ENCODE data around the gene RASEF.

DNA sequence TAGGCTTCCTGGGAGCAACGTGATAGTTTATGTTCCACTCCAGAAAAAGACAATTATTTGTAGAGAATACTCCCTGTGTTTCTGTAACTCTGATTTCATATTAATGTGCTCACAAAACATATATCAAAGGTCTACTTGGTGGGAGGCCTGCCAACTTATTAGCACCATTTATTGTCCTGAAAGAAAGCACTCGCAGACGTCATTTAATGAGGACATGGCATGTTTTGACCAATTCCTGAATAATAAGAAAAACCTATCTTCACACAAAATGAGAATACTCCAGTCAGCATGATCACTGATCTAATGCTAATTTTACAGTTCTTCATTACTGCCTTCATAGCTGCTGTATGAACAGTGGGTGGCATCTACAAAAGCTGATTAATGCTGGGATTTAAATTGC is 46.4 kb upstream of the RASEF start:
- TF ChIP-seq, protein P1, sequence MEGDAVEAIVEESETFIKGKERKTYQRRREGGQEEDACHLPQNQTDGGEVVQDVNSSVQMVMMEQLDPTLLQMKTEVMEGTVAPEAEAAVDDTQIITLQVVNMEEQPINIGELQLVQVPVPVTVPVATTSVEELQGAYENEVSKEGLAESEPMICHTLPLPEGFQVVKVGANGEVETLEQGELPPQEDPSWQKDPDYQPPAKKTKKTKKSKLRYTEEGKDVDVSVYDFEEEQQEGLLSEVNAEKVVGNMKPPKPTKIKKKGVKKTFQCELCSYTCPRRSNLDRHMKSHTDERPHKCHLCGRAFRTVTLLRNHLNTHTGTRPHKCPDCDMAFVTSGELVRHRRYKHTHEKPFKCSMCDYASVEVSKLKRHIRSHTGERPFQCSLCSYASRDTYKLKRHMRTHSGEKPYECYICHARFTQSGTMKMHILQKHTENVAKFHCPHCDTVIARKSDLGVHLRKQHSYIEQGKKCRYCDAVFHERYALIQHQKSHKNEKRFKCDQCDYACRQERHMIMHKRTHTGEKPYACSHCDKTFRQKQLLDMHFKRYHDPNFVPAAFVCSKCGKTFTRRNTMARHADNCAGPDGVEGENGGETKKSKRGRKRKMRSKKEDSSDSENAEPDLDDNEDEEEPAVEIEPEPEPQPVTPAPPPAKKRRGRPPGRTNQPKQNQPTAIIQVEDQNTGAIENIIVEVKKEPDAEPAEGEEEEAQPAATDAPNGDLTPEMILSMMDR (IDR thresholded peaks at IDR 0.05): no peak
- TF ChIP-seq POLR2A (IDR thresholded peaks at IDR 0.05): no peak

Data from testis (tissue), 2 donors.